ENCODE measurements around the gene NPB.

- no peak for TF ChIP-seq YY1 (IDR thresholded peaks at IDR 0.05; ENCODE audit: low read depth)
- TF ChIP-seq, protein P1, sequence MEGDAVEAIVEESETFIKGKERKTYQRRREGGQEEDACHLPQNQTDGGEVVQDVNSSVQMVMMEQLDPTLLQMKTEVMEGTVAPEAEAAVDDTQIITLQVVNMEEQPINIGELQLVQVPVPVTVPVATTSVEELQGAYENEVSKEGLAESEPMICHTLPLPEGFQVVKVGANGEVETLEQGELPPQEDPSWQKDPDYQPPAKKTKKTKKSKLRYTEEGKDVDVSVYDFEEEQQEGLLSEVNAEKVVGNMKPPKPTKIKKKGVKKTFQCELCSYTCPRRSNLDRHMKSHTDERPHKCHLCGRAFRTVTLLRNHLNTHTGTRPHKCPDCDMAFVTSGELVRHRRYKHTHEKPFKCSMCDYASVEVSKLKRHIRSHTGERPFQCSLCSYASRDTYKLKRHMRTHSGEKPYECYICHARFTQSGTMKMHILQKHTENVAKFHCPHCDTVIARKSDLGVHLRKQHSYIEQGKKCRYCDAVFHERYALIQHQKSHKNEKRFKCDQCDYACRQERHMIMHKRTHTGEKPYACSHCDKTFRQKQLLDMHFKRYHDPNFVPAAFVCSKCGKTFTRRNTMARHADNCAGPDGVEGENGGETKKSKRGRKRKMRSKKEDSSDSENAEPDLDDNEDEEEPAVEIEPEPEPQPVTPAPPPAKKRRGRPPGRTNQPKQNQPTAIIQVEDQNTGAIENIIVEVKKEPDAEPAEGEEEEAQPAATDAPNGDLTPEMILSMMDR (IDR thresholded peaks at IDR 0.05): no peak
- no peak for TF ChIP-seq TAF1 (IDR thresholded peaks at IDR 0.05; ENCODE audit: borderline replicate concordance, low read depth, low read length)
- no peak for TF ChIP-seq RAD21 (IDR thresholded peaks at IDR 0.05; ENCODE audit: low read length)
- TF ChIP-seq, protein P2, sequence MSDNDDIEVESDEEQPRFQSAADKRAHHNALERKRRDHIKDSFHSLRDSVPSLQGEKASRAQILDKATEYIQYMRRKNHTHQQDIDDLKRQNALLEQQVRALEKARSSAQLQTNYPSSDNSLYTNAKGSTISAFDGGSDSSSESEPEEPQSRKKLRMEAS (IDR thresholded peaks at IDR 0.05; ENCODE audit: low read depth): 0 out of 2 replicates have a peak, but pooled peaks have one; percentile 19
- TF ChIP-seq JUND (IDR thresholded peaks at IDR 0.05): no peak; the same call in 1 of the 2 replicates
- TF ChIP-seq EZH2phosphoT487 (IDR thresholded peaks at IDR 0.05; ENCODE audit: borderline replicate concordance, low read depth): no peak
- no peak for TF ChIP-seq SMC3 (IDR thresholded peaks at IDR 0.05; ENCODE audit: low read depth, low read length)
- no peak for TF ChIP-seq POLR2AphosphoS5 (IDR thresholded peaks at IDR 0.05; ENCODE audit: low read depth, low read length)
Observed at GRCh38 chr17:81885869-81886548, 16.0 kb upstream of the NPB start.
